GM21367 (cell line): Measurements from ENCODE around the gene RMND5B.
"Not testable (repeated sequence)": the region's sequence is repeated elsewhere in the genome, so short reads cannot be mapped to it uniquely, and the experiment has no call there.

Experiments
- ATAC-seq: cut with Tn5 transposase; IDR thresholded peaks from one replicate; pipeline ENCODE4 v1.9.1; 2021; ENCODE audit not compliant: unreplicated experiment

RMND5B gene

GRCh38 chr5:178165581-178165980 lies 34.8 kb downstream of the RMND5B start:
- ATAC-seq: no peak

DNA sequence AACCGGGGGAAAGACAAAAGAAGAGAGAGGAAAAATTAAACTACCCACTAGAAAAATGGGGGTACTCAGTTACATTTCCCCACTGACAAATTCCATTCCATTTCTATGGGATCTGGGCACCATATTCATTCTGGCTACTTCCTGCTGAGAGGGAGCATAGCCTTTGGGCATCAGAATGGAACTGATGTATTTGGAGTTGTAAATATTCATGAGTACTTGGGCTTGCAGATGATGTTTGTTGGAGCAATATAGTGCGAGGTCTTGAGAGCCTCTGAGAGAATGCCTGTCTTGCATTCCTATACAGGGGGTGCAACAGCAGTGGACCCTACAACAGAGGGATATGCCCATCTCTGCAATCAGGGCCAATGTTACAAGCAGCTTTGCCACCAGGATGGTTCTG lies 39.6 kb downstream of the RMND5B start:
- no peak for ATAC-seq

DNA sequence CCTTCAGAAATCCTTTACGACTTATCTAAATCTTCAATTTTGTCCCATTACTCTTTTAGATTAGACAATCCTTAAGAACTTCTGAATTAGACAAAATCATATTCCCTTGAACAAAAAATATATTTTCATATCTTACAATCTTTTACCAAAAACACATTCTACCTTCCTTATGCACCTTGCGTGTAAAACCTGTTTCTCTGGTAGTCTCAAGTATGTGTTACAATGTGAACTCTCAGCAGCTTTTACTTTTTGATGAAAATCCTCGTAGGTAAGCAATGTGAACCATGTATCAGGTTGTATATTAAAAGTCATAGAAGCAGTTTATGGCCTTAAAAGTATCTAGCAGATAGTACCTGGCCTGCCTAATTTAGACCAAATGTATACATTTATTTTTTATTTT lies 43.6 kb downstream of the RMND5B start:
- no peak for ATAC-seq

DNA sequence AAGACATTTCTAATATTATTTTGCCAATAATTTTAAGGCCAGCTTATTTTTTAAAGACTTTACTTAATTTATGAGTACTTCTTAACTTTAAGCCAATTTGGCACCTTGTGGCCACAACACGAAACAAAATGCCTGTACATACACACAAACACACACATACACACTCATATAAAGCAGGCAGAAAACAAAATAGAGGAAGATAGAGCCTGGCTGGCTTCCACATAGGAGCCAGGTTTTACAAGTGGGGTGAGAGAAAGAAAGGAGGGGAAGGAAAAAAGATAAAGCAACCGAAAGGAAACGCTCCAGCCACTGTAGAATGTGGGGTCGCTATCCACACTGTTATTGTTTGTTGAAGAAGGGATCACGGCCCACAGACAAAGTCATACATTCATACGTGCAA lies 46.0 kb downstream of the RMND5B start:
- ATAC-seq: no peak

GRCh38 chr5:178177569-178177968 lies 46.8 kb downstream of the RMND5B start:
- no peak for ATAC-seq

- ATAC-seq: no peak
These were observed 49.5 kb downstream of the RMND5B start for GRCh38 chr5:178180141-178180863.

DNA sequence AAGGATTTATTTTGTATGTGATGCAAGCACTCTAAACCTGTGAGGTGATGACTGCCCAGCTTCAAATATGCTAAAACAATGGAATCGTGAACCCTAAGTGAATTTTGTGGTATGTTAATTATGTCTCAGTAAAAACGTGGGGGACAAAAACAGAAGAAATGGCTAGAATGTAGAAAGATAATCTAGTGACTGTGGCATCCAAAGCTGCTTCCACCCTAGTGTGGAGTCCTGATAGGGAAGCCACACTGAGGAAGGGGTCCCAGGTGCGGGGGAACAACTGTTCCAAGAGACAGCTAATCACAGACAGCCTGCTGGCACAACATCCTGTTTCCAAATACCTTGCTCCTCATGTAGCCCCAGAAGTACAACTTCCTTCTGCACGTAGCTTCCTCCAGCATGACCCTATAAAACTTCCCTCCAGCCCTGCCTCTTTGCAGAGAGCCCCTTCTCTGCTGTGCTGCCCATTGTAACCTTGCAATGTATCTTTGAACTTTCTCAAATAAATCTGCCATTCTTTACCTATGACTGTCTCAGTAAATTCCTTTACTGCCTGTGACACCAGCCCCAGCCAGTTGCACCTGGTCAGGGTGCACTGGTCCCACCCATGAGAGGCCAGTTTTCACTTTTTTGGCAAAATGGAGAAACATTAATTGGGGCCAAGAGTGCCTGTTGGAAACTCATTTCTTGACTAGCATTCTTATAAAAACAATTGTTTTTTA lies 51.5 kb downstream of the RMND5B start:
- ATAC-seq: no peak

- no peak for ATAC-seq
These were observed 55.6 kb downstream of the RMND5B start for GRCh38 chr5:178186427-178186826.

GRCh38 chr5:178187014-178187413 lies 56.2 kb downstream of the RMND5B start, which contains the start of gene GMCL2:
TSS of gene GMCL2 (minus strand) at chr5:178187371. CDS start at chr5:178187299, 72 bp downstream.
- ATAC-seq: no peak

- ATAC-seq: no peak
These were observed 58.6 kb downstream of the RMND5B start for GRCh38 chr5:178189433-178189832.

DNA sequence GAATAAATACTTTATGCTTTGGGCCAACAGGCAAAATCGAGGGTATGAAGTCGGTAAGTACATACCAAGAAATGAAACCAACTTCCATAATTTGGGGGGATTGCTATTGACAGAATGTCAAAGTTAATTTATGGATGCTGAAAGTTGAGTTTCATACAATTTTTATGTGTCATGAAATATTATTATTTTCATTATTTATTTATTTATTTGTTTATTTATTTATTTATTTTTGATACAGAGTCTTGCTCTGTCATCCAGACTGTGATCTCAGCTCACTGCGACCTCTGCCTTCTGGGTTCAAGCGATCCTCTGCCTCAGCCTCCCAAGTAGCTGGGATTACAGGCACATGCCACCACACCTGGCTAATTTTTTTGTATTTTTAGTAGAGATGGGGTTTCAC lies 60.8 kb downstream of the RMND5B start:
- ATAC-seq: no peak

DNA sequence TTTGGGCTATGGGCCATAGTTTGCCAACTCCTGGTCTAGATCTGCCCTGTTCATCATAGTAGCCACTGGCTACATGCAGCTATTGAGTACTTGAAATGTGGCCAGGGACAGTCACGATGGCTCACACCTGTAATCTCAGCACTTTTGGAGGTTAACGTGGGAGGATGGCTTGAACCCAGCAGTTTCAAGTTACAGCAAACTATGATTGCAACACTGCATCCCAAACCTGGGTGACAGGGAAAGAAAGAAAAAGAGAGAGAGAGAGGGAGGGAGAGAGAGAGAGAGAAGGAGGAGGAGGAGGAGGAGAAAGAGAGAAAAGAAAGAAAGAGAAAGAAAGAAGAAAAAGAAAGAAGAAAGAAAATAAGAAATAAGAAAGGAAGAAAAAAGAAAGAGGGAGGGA lies 61.4 kb downstream of the RMND5B start:
- ATAC-seq: no peak

GRCh38 chr5:178192787-178193186 lies 62.0 kb downstream of the RMND5B start:
- no peak for ATAC-seq

GRCh38 chr5:178193251-178193809 lies 62.5 kb downstream of the RMND5B start:
- ATAC-seq: no peak

- no peak for ATAC-seq
These were observed 63.2 kb downstream of the RMND5B start for GRCh38 chr5:178194026-178194425.

DNA sequence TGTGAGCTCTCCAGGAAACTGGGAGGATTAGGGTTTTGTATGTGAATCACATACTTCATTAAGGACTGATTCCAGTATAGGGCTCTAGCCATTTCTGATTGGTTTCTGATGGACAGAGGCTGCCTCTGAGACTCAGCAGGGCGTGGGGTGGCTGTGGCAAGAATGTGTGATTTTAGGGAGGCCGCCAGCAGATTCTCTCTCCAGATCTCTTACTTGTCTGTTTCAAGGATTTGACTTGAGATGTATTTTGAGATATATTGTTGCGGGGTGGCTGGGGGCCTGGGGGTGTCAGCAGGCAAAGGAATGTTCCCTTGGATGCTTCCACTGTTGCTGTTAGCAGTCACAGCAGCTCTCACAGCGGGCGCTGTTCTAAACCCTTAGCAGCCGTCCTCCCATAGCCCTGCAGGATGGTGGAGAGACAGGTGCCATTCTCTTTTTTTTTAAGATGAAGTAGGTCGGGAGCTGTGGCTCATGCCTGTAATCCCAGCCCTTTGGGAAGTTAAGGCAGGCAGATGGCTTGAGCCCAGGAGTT lies 65.5 kb downstream of the RMND5B start:
- no peak for ATAC-seq

- no peak for ATAC-seq
These were observed 66.2 kb downstream of the RMND5B start for GRCh38 chr5:178196986-178197385.

GRCh38 chr5:178198151-178198550 lies 67.3 kb downstream of the RMND5B start:
- not testable (repeated sequence) for ATAC-seq

- ATAC-seq: no peak
These were observed 67.9 kb downstream of the RMND5B start for GRCh38 chr5:178198706-178199105.

- ATAC-seq: no peak
These were observed 69.0 kb downstream of the RMND5B start for GRCh38 chr5:178199581-178200434.
